Hematopoietic multipotent progenitor cell treated with erythropoietin and hydrocortisone succinate and interleukin-3 and kit ligand, for 4 days (in vitro differentiated cells): Measurements from ENCODE around the gene TBK1.

ENCODE experiments used
- DNase-seq: peaks from one replicate; pipeline ENCODE4 v3.0.0-alpha.2; 2015

The TBK1 gene

DNA sequence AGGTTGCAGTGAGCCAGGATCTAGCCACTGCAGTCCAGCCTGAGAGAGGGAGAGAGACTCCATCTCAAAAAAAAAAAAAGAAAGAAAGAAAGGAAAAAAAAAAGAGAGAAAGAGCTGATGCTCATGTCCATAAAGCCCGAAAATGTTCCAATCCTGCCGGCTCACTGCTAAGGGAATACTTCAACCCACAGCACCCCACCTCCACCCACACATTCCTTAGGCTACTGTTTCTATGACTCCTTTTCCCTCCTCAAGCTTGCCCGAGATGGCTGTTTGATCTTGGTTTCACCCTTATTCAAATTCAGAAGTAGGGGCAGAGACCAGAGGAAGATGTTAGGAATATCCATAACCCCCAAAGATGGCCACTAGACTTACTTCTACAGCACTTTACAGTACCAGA lies 98.8 kb downstream of the TBK1 start:
- DNase-seq: no peak

DNA sequence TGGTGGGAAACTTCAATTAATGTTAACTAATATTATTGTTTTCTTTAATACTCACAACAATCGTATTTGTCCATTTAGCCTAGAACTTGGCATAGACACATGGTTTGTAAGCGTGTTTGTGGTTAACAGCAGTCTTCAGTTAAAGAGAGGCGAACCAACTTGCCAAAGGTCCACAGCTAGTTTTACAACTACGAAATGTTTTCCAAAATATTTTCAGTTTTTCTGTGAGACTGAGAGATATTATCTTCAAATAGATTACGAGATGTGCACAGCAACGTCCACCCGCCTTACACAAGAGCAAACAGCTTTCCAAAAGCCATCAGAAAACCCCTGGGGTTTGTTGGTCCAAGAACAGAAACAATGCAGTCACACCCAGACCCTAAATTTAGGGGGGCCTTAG lies 99.8 kb downstream of the TBK1 start:
- DNase-seq: no peak
